Erythroblast (primary cell): ENCODE results near the gene GJA5.

ENCODE experiments used
- GATA1 ChIP-seq: IDR thresholded peaks from 2 replicates; pipeline ENCODE4 v1.6.1; 2011; ENCODE audit warnings: low read depth, mild to moderate bottlenecking, control low read depth, low read length, moderate library complexity
- POLR2A ChIP-seq: IDR thresholded peaks from 2 replicates; pipeline ENCODE4 v1.6.1; 2011; ENCODE audit warnings: mild to moderate bottlenecking, low read length

GRCh38 chr1:147719711-147720225, 40.6 kb downstream of the GJA5 start:
- TF ChIP-seq POLR2A (no peak), GATA1 (no peak)
